ENCODE results near the gene IL1RN.

IL1RN gene

GRCh38 chr2:113083296-113083695 is 44.1 kb upstream of the IL1RN start:
- no peak for TF ChIP-seq CTCF (IDR thresholded peaks at IDR 0.05; ENCODE audit: borderline replicate concordance, control extremely low read depth, extremely low read depth, insufficient read depth, missing control alignments)
- in situ Hi-C loops (cut with MboI; ENCODE audit: low sequenced_read_pairs, unreplicated experiment), result no loop called here
- no peak for DNase-seq (ENCODE audit: low spot score)

GRCh38 chr2:113084249-113085000 is 43.0 kb upstream of the IL1RN start:
- no peak for DNase-seq (ENCODE audit: low spot score)
- TF ChIP-seq CTCF (IDR thresholded peaks at IDR 0.05; ENCODE audit: borderline replicate concordance, control extremely low read depth, extremely low read depth, insufficient read depth, missing control alignments), result peak; percentile 13
- in situ Hi-C loops (cut with MboI; ENCODE audit: low sequenced_read_pairs, unreplicated experiment), result no loop called here

- in situ Hi-C loops (cut with MboI; ENCODE audit: low sequenced_read_pairs, unreplicated experiment), result no loop called here
- no peak for TF ChIP-seq CTCF (IDR thresholded peaks at IDR 0.05; ENCODE audit: borderline replicate concordance, control extremely low read depth, extremely low read depth, insufficient read depth, missing control alignments)
These were observed 41.9 kb upstream of the IL1RN start for GRCh38 chr2:113085542-113085941.

GRCh38 chr2:113088213-113088992 is 39.0 kb upstream of the IL1RN start:
- in situ Hi-C loops (cut with MboI; ENCODE audit: low sequenced_read_pairs, unreplicated experiment), result no loop called here

More at GRCh38 chr2:113085542-113085941, 41.9 kb upstream of the IL1RN start:
- DNase-seq (ENCODE audit: low spot score), result no peak

GRCh38 chr2:113089916-113090315 is 37.5 kb upstream of the IL1RN start:
- no peak for TF ChIP-seq CTCF (IDR thresholded peaks at IDR 0.05; ENCODE audit: borderline replicate concordance, control extremely low read depth, extremely low read depth, insufficient read depth, missing control alignments)
- no peak for DNase-seq (ENCODE audit: low spot score)
- in situ Hi-C loops (cut with MboI; ENCODE audit: low sequenced_read_pairs, unreplicated experiment), result no loop called here

More at GRCh38 chr2:113088213-113088992, 39.0 kb upstream of the IL1RN start:
- TF ChIP-seq CTCF (IDR thresholded peaks at IDR 0.05; ENCODE audit: borderline replicate concordance, control extremely low read depth, extremely low read depth, insufficient read depth, missing control alignments), result no peak
- no peak for DNase-seq (ENCODE audit: low spot score)

- no peak for TF ChIP-seq CTCF (IDR thresholded peaks at IDR 0.05; ENCODE audit: borderline replicate concordance, control extremely low read depth, extremely low read depth, insufficient read depth, missing control alignments)
- DNase-seq (ENCODE audit: low spot score), result no peak
- in situ Hi-C loops (cut with MboI; ENCODE audit: low sequenced_read_pairs, unreplicated experiment), result no loop called here
These were observed 36.0 kb upstream of the IL1RN start for GRCh38 chr2:113091231-113091896.

Data from GM13976 (cell line).